Measurements from ENCODE around the gene PHRF1. TPM values are rescaled to one million over a fixed set of nuclear protein-coding genes. Genes with fewer than 3 reads are reported as not detected.

The PHRF1 gene
- total and polyA plus RNA-seq, 5 donors from 2014 or later = 3.8 to 43.8 (median 5.5) TPM

GRCh38 chr11:559020-559620 is 17.1 kb upstream of the PHRF1 start:
- Histone ChIP-seq H3K36me3 (ENCODE audit: control insufficient read depth, insufficient read depth, low read length) (no peaks in the 10 kb centered on the region), H3K27ac (ENCODE audit: insufficient read depth, low read length, poor library complexity, severe bottlenecking) (no peak overlapping the region), H3K4me3 (ENCODE audit: low read depth, low read length) (no peak overlapping the region), H3K4me1 (ENCODE audit: control insufficient read depth, insufficient read depth, low read length, poor library complexity, severe bottlenecking) (peaks cover 44% of the 10 kb centered on the region), H3K27me3 (ENCODE audit: control insufficient read depth, insufficient read depth, low read length) (no peaks in the 10 kb centered on the region), H3K9me3 (ENCODE audit: control insufficient read depth in 2 of 2, low read length in 2 of 2) (no peaks in the 10 kb centered on the region)
- no peak overlapping the region for H3K27ac Mint-ChIP-seq
- DNase-seq (peak in 1 of 3 donors; percentile 30), ATAC-seq (ENCODE audit: low read depth in 2 of 2) (no peak)
- H3K4me3 Mint-ChIP-seq = peak overlapping the region in 2 of 4 donors; percentile 79 to 93
- peaks cover 0 to 22% (median 8%) of the 10 kb centered on the region in 4 donors for H3K4me1 Mint-ChIP-seq
- no peaks in the 10 kb centered on the region for H3K36me3 Mint-ChIP-seq
- peaks cover 4% of the 10 kb centered on the region for H3K27me3 Mint-ChIP-seq
- H3K9me3 Mint-ChIP-seq = no peaks in the 10 kb centered on the region

GRCh38 chr11:559712-560304 is 16.5 kb upstream of the PHRF1 start:
- no peaks in the 10 kb centered on the region for H3K36me3 Mint-ChIP-seq
- H3K4me3 Mint-ChIP-seq = peak overlapping the region; percentile 77 to 93 (median 81)
- peak overlapping the region; percentile 65 to 91 (median 69) for H3K27ac Mint-ChIP-seq
- peak in 1 of 3 donors; percentile 27 for DNase-seq
- ATAC-seq (ENCODE audit: low read depth in 2 of 2) = no peak
- peaks cover 0 to 22% (median 8%) of the 10 kb centered on the region in 4 donors for H3K4me1 Mint-ChIP-seq
- peaks cover 4% of the 10 kb centered on the region for H3K27me3 Mint-ChIP-seq
- Histone ChIP-seq H3K9me3 (ENCODE audit: control insufficient read depth in 2 of 2, low read length in 2 of 2) (no peaks in the 10 kb centered on the region), H3K27me3 (ENCODE audit: control insufficient read depth, insufficient read depth, low read length) (no peaks in the 10 kb centered on the region), H3K27ac (ENCODE audit: insufficient read depth, low read length, poor library complexity, severe bottlenecking) (peak overlapping the region; percentile 70), H3K4me3 (ENCODE audit: low read depth, low read length) (no peak overlapping the region), H3K36me3 (ENCODE audit: control insufficient read depth, insufficient read depth, low read length) (no peaks in the 10 kb centered on the region), H3K4me1 (ENCODE audit: control insufficient read depth, insufficient read depth, low read length, poor library complexity, severe bottlenecking) (peaks cover 37% of the 10 kb centered on the region)
- no peaks in the 10 kb centered on the region for H3K9me3 Mint-ChIP-seq

- H3K27ac ChIP-seq (ENCODE audit: insufficient read depth, low read length, poor library complexity, severe bottlenecking) = peak within 1 kb of the TSS; percentile 70
- peaks cover 33% of the 10 kb centered on the region for H3K4me1 ChIP-seq (ENCODE audit: control insufficient read depth, insufficient read depth, low read length, poor library complexity, severe bottlenecking)
- peak within 1 kb of the TSS; percentile 65 to 91 (median 69) for H3K27ac Mint-ChIP-seq
- H3K9me3 ChIP-seq (ENCODE audit: control insufficient read depth in 2 of 2, low read length in 2 of 2) = no peaks in the 10 kb centered on the region
- DNase-seq (peak; percentile 93 to 94 (median 93)), ATAC-seq (ENCODE audit: low read depth in 2 of 2) (peak; percentile 92)
- no peaks in the 10 kb centered on the region for H3K9me3 Mint-ChIP-seq
- no peaks in the 10 kb centered on the region for H3K27me3 ChIP-seq (ENCODE audit: control insufficient read depth, insufficient read depth, low read length)
- peak within 1 kb of the TSS; percentile 88 to 94 (median 92) for H3K4me3 Mint-ChIP-seq
- no peaks in the 10 kb centered on the region for H3K36me3 Mint-ChIP-seq
- H3K27me3 Mint-ChIP-seq = peaks cover 4% of the 10 kb centered on the region
- peaks cover 0 to 22% (median 8%) of the 10 kb centered on the region in 4 donors for H3K4me1 Mint-ChIP-seq
- peak within 1 kb of the TSS; percentile 7 for H3K4me3 ChIP-seq (ENCODE audit: low read depth, low read length)
- H3K36me3 ChIP-seq (ENCODE audit: control insufficient read depth, insufficient read depth, low read length) = no peaks in the 10 kb centered on the region
These were observed 15.7 kb upstream of the PHRF1 start, which contains the start of the genes LMNTD2 and RASSF7 for GRCh38 chr11:560305-561147. Gene LMNTD2 (minus strand): TSS chr11:560738. CDS start chr11:560716, 22 bp downstream. Gene RASSF7 (plus strand): TSS chr11:560970. CDS start chr11:561769, 799 bp downstream.

- no peaks in the 10 kb centered on the region for H3K36me3 Mint-ChIP-seq
- peaks cover 24% of the 10 kb centered on the region for H3K4me1 ChIP-seq (ENCODE audit: control insufficient read depth, insufficient read depth, low read length, poor library complexity, severe bottlenecking)
- H3K4me1 Mint-ChIP-seq = peaks cover 0 to 22% (median 8%) of the 10 kb centered on the region in 4 donors
- peak overlapping the region; percentile 88 to 94 (median 92) for H3K4me3 Mint-ChIP-seq
- no peaks in the 10 kb centered on the region for H3K27me3 ChIP-seq (ENCODE audit: control insufficient read depth, insufficient read depth, low read length)
- ATAC-seq (ENCODE audit: low read depth in 2 of 2) (peak in 1 of 2 donors; percentile 23), DNase-seq (peak in 2 of 3 donors; percentile 33 to 36)
- no peaks in the 10 kb centered on the region for H3K9me3 ChIP-seq (ENCODE audit: control insufficient read depth in 2 of 2, low read length in 2 of 2)
- peaks cover 4% of the 10 kb centered on the region for H3K27me3 Mint-ChIP-seq
- no peaks in the 10 kb centered on the region for H3K36me3 ChIP-seq (ENCODE audit: control insufficient read depth, insufficient read depth, low read length)
- H3K9me3 Mint-ChIP-seq = no peaks in the 10 kb centered on the region
- peak overlapping the region; percentile 55 for H3K27ac ChIP-seq (ENCODE audit: insufficient read depth, low read length, poor library complexity, severe bottlenecking)
- H3K4me3 ChIP-seq (ENCODE audit: low read depth, low read length) = peak overlapping the region; percentile 7
- peak overlapping the region in 2 of 3 donors; percentile 60 to 87 for H3K27ac Mint-ChIP-seq
These were observed 14.9 kb upstream of the PHRF1 start for GRCh38 chr11:561148-562003.

- DNase-seq = no peak
- H3K4me1 Mint-ChIP-seq = peaks cover 0 to 20% (median 8%) of the 10 kb centered on the region in 4 donors
These were observed 14.1 kb upstream of the PHRF1 start for GRCh38 chr11:562046-562645.

GRCh38 chr11:563066-563811 is 13.0 kb upstream of the PHRF1 start:
- DNase-seq (no peak), ATAC-seq (ENCODE audit: low read depth in 2 of 2) (no peak)
- Mint-ChIP-seq H3K27ac (no peak overlapping the region), H3K27me3 (no peaks in the 10 kb centered on the region), H3K4me3 (peak overlapping the region in 2 of 4 donors; percentile 19 to 56), H3K9me3 (no peaks in the 10 kb centered on the region), H3K36me3 (no peaks in the 10 kb centered on the region), H3K4me1 (peaks cover 0 to 25% (median 6%) of the 10 kb centered on the region in 4 donors)
- Histone ChIP-seq H3K27me3 (ENCODE audit: control insufficient read depth, insufficient read depth, low read length) (no peaks in the 10 kb centered on the region), H3K9me3 (ENCODE audit: control insufficient read depth in 2 of 2, low read length in 2 of 2) (no peaks in the 10 kb centered on the region), H3K4me1 (ENCODE audit: control insufficient read depth, insufficient read depth, low read length, poor library complexity, severe bottlenecking) (peaks cover 26% of the 10 kb centered on the region), H3K36me3 (ENCODE audit: control insufficient read depth, insufficient read depth, low read length) (no peaks in the 10 kb centered on the region), H3K27ac (ENCODE audit: insufficient read depth, low read length, poor library complexity, severe bottlenecking) (no peak overlapping the region), H3K4me3 (ENCODE audit: low read depth, low read length) (no peak overlapping the region)

More at GRCh38 chr11:562046-562645, 14.1 kb upstream of the PHRF1 start:
- no peaks in the 10 kb centered on the region for H3K9me3 Mint-ChIP-seq
- Histone ChIP-seq H3K4me1 (ENCODE audit: control insufficient read depth, insufficient read depth, low read length, poor library complexity, severe bottlenecking) (peaks cover 23% of the 10 kb centered on the region), H3K4me3 (ENCODE audit: low read depth, low read length) (no peak overlapping the region), H3K27ac (ENCODE audit: insufficient read depth, low read length, poor library complexity, severe bottlenecking) (no peak overlapping the region), H3K9me3 (ENCODE audit: control insufficient read depth in 2 of 2, low read length in 2 of 2) (no peaks in the 10 kb centered on the region), H3K36me3 (ENCODE audit: control insufficient read depth, insufficient read depth, low read length) (no peaks in the 10 kb centered on the region), H3K27me3 (ENCODE audit: control insufficient read depth, insufficient read depth, low read length) (no peaks in the 10 kb centered on the region)
- no peak overlapping the region for H3K27ac Mint-ChIP-seq
- no peaks in the 10 kb centered on the region for H3K36me3 Mint-ChIP-seq
- peak overlapping the region; percentile 88 to 94 (median 92) for H3K4me3 Mint-ChIP-seq
- no peak for ATAC-seq (ENCODE audit: low read depth in 2 of 2)
- peaks cover 4% of the 10 kb centered on the region for H3K27me3 Mint-ChIP-seq

All from CD4-positive, CD25-positive, alpha-beta regulatory T cell (primary cell).